Muscle of leg (tissue), 11 donors: ENCODE results near the gene PRKAG2. TPM values are rescaled to one million over a fixed set of nuclear protein-coding genes. Genes with fewer than 3 reads are reported as not detected.

Source experiments
- DNase-seq: peaks from one replicate; pipeline ENCODE4 v3.0.0; 2013
- H3K27ac ChIP-seq: one replicate; pipeline ENCODE4 v1.5.1; 2013; ENCODE audit warnings: mild to moderate bottlenecking, low read length, control low read depth
- H3K27me3 ChIP-seq: one replicate; pipeline ENCODE4 v1.6.1; 2013; ENCODE audit warnings: low read length; ENCODE audit not compliant: control insufficient read depth, insufficient read depth
- H3K36me3 ChIP-seq: one replicate; pipeline ENCODE4 v1.6.1; 2013; ENCODE audit warnings: low read length; ENCODE audit not compliant: control insufficient read depth, insufficient read depth
- H3K4me1 ChIP-seq: one replicate; pipeline ENCODE4 v1.6.1; 2013; ENCODE audit warnings: low read length; ENCODE audit not compliant: control insufficient read depth, insufficient read depth
- H3K4me3 ChIP-seq: one replicate; pipeline ENCODE4 v1.5.1; 2013; ENCODE audit warnings: low read length, control low read depth
- H3K9me3 ChIP-seq: replicated peaks from 2 replicates; pipeline ENCODE4 v1.6.1; 2013; ENCODE audit warnings: low read depth, low read length; ENCODE audit not compliant: control insufficient read depth
- WGBS: methylation state at CpG from one replicate; pipeline ENCODE4 v1.1.5; 2013; ENCODE audit warnings: missing lambda C conversion rate; ENCODE audit not compliant: insufficient coverage; 5-methylcytosine and 5-hydroxymethylcytosine counted together
- polyA plus RNA-seq, 8 donors: library from polyadenylated mRNA; unstranded; fragments of 120-200 nt; gene quantifications; one replicate each; pipeline versions ENCODE4 v1.2.1 to v1.2.3, GENCODE V29; 2013; ENCODE audit warnings: inconsistent platforms in 1 of 8, low replicate concordance in 1 of 8; ENCODE audit not compliant: insufficient read length in 8 of 8, insufficient read depth in 1 of 8
- total RNA-seq: library from RNA; stranded (reverse); fragments of 120-200 nt; gene quantifications from one replicate; pipeline ENCODE4 v1.2.4, GENCODE V29; 2013

Gene PRKAG2
- total and polyA plus RNA-seq, 9 donors: 3.9 to 16.4 (median 11.2) TPM

DNA sequence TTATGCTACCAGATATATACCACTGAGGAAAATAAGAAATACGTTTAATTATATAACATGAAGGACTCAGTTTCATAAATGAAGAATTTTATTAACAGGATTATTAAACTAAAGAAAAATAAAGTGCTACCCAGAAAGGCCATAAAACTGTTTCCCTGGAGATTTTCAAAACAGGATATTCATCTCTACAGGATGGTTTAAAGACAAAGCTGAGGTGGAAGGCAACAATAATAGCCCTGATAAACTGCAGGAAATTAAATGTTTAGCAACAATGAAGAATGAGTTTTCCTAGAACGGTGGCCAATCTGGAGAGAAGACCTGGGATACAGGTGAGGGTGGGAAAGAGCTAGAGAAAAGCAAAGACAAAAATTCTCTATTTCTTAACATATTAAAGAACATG is 369.1 kb downstream of the PRKAG2 start:
- peaks cover 10% of the 10 kb centered on the region for H3K4me1 ChIP-seq
- no CpG with 5 or more reads among the region's 2 CpGs for WGBS
- no peak overlapping the region for H3K27ac ChIP-seq
- DNase-seq: no peak
- no peaks in the 10 kb centered on the region for H3K9me3 ChIP-seq
- no peak overlapping the region for H3K4me3 ChIP-seq
- no peaks in the 10 kb centered on the region for H3K27me3 ChIP-seq
- H3K36me3 ChIP-seq: no peaks in the 10 kb centered on the region

- Histone ChIP-seq H3K9me3 (no peaks in the 10 kb centered on the region), H3K27me3 (no peaks in the 10 kb centered on the region), H3K27ac (no peak overlapping the region), H3K4me3 (no peak overlapping the region), H3K4me1 (peaks cover 10% of the 10 kb centered on the region), H3K36me3 (no peaks in the 10 kb centered on the region)
- 60% methylated on average over 1 of the region's 5 CpGs for WGBS
- no peak for DNase-seq
These were observed 370.0 kb downstream of the PRKAG2 start for GRCh38 chr7:151506901-151507382.

Other genes with a start within 250 kb of the PRKAG2 start
- not detected for gene GALNTL5, start 79.3 kb upstream of the PRKAG2 start, total RNA-seq
- under 1 TPM in 1 of 8 donors, not detected in 7; 0.49 TPM for gene GALNTL5, start 79.3 kb upstream of the PRKAG2 start, polyA plus RNA-seq
- gene GALNT11, start 148.6 kb upstream of the PRKAG2 start, total RNA-seq: 44.0 TPM
- 10 to 100 TPM; 29.0 to 43.4 (median 33.9) TPM for gene GALNT11, start 148.6 kb upstream of the PRKAG2 start, polyA plus RNA-seq